NT2/D1 (cell line): ENCODE results near the gene TMEM171.

Experiments
- YY1 ChIP-seq: IDR thresholded peaks from 2 replicates; pipeline ENCODE4 v1.6.1; 2011; ENCODE audit not compliant: insufficient read length, insufficient read depth
- ZNF274 ChIP-seq: IDR thresholded peaks from 2 replicates; pipeline ENCODE4 v1.6.1; 2011; ENCODE audit warnings: mild to moderate bottlenecking, low read depth, low read length

- TF ChIP-seq ZNF274: no peak
- TF ChIP-seq YY1: no peak
Measured at GRCh38 chr5:73135429-73136054, 15.2 kb downstream of the TMEM171 start.
